Suprapubic skin (tissue), 4 donors: Measurements from ENCODE around the gene GPR50. TPM values are rescaled to one million over a fixed set of nuclear protein-coding genes. Genes with fewer than 3 reads are reported as not detected.

Experiments
- DNase-seq, 2 donors: peaks; one replicate each; pipeline ENCODE4 v3.0.0-alpha.2; 2019; ENCODE audit warnings: low spot score in 2 of 2
- H3K27ac ChIP-seq: fragments of 200-600 bp; sonication (generic); one replicate; pipeline ENCODE4 v1.5.1; 2019
- H3K27me3 ChIP-seq: fragments of 200-600 bp; sonication (generic); one replicate; pipeline ENCODE4 v1.5.1; 2019
- H3K36me3 ChIP-seq: fragments of 200-600 bp; sonication (generic); one replicate; pipeline ENCODE4 v1.5.1; 2019
- H3K4me1 ChIP-seq: fragments of 200-600 bp; sonication (generic); one replicate; pipeline ENCODE4 v1.5.1; 2019
- H3K4me3 ChIP-seq: fragments of 200-600 bp; sonication (generic); one replicate; pipeline ENCODE4 v1.5.1; 2019; ENCODE audit warnings: mild to moderate bottlenecking
- H3K9me3 ChIP-seq: fragments of 200-600 bp; sonication (generic); one replicate; pipeline ENCODE4 v1.5.1; 2019
- CTCF ChIP-seq, 2 donors: fragments of 200-600 bp in 1 of 2; fragments of 450-650 bp in 1 of 2; sonication (generic) in 1 of 2; IDR thresholded peaks; one replicate each; pipeline ENCODE4 v1.5.1; 2016 to 2019; ENCODE audit warnings: antibody characterized with exemption in 2 of 2, mild to moderate bottlenecking in 1 of 2, moderate library complexity in 1 of 2
- EP300 ChIP-seq: sonication (generic); formaldehyde crosslinking; IDR thresholded peaks from one replicate; pipeline ENCODE4 v1.6.1; 2017; ENCODE audit warnings: antibody characterized with exemption
- POLR2A ChIP-seq, 2 donors: fragments of 450-650 bp; IDR thresholded peaks; one replicate each; pipeline ENCODE4 v1.6.1; 2017; ENCODE audit warnings: antibody characterized with exemption in 2 of 2, mild to moderate bottlenecking in 2 of 2, moderate library complexity in 2 of 2
- POLR2AphosphoS5 ChIP-seq, 3 donors: sonication (generic); formaldehyde crosslinking; IDR thresholded peaks; one replicate each; pipeline ENCODE4 v1.6.1; 2017; ENCODE audit warnings: antibody characterized with exemption in 3 of 3
- WGBS: methylation state at CpG from one replicate; pipeline ENCODE4 v1.1.5; 2018; 5-methylcytosine and 5-hydroxymethylcytosine counted together
- total RNA-seq, 4 donors: library from RNA; depleted of rRNA; stranded (reverse); fragments of >200 nt; gene quantifications; one replicate each; pipeline ENCODE4 v1.1.0, GENCODE V29; 2016

Gene GPR50
- total RNA-seq, 4 donors from 2014 or later, result not detected

- no peaks in the 10 kb centered on the region for H3K36me3 ChIP-seq
- H3K27me3 ChIP-seq, result peaks cover 26% of the 10 kb centered on the region
- H3K9me3 ChIP-seq, result no peaks in the 10 kb centered on the region
- no peak for TF ChIP-seq POLR2A (IDR thresholded peaks at IDR 0.05)
- TF ChIP-seq CTCF (IDR thresholded peaks at IDR 0.05), result no peak
- TF ChIP-seq POLR2AphosphoS5 (IDR thresholded peaks at IDR 0.05), result no peak
- no peak for TF ChIP-seq EP300
- 41% methylated on average over 14 of the region's 14 CpGs for WGBS
- no peak for DNase-seq
- no peaks in the 10 kb centered on the region for H3K4me1 ChIP-seq
- no peak overlapping the region for H3K4me3 ChIP-seq
- no peak overlapping the region for H3K27ac ChIP-seq
Observed at GRCh38 chrX:151183912-151184565, 7.7 kb downstream of the GPR50 start.

GRCh38 chrX:151184705-151185104 lies 8.3 kb downstream of the GPR50 start:
- Histone ChIP-seq H3K27ac (no peak overlapping the region), H3K27me3 (peaks cover 19% of the 10 kb centered on the region), H3K9me3 (no peaks in the 10 kb centered on the region), H3K36me3 (no peaks in the 10 kb centered on the region), H3K4me3 (no peak overlapping the region), H3K4me1 (no peaks in the 10 kb centered on the region)
- TF ChIP-seq POLR2A (IDR thresholded peaks at IDR 0.05), result no peak
- no peak for TF ChIP-seq POLR2AphosphoS5 (IDR thresholded peaks at IDR 0.05)
- TF ChIP-seq EP300, result no peak
- no peak for TF ChIP-seq CTCF (IDR thresholded peaks at IDR 0.05)
- WGBS, result 66% methylated on average over 2 of the region's 2 CpGs
- DNase-seq, result no peak

DNA sequence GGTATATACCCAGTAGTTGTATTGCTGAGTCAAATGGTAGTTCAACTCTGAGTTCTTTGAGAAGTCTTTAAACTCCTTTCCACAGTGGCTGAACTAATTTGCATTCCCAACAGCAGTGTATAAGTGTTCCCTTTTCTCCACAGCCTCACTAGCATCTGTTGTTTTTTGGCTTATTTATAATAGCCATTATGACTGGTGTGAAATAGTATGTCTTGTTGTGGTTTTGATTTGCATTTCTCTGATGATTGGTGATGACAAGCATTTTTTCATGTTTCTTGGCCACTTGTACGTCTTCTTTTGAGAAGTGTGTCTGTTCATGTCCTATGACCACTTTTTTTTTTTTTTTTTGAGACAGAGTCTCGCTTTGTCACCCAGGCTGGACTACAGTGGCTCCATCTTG lies 30.5 kb downstream of the GPR50 start:
- Histone ChIP-seq H3K27ac (no peak overlapping the region), H3K9me3 (no peaks in the 10 kb centered on the region), H3K4me1 (no peaks in the 10 kb centered on the region), H3K36me3 (no peaks in the 10 kb centered on the region), H3K27me3 (no peaks in the 10 kb centered on the region), H3K4me3 (no peak overlapping the region)
- DNase-seq, result no peak
- WGBS, result 53% methylated on average over 2 of the region's 2 CpGs
- no peak for TF ChIP-seq EP300
- no peak for TF ChIP-seq CTCF (IDR thresholded peaks at IDR 0.05)
- no peak for TF ChIP-seq POLR2A (IDR thresholded peaks at IDR 0.05)
- TF ChIP-seq POLR2AphosphoS5 (IDR thresholded peaks at IDR 0.05), result no peak

DNA sequence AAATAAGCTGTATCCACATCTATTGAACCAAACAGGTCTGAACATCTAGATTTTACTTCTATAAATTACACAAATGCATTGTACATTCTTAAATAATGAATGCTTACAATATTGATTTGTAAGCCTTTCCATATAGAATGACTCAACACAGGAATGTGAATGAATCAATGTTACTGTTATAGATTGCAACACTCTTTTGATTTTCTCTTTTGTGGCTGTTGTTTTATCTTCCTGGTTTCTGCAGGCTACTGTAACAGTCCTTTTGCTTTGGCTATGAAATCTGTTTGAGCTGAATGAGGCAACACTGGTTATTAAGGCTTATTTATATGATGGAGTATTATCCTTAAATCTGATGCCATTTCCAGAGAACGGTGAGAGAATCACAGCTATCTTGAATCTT lies 49.5 kb downstream of the GPR50 start:
- H3K4me3 ChIP-seq, result no peak overlapping the region
- WGBS, result 58% methylated on average over 1 of the region's 1 CpG
- TF ChIP-seq CTCF (IDR thresholded peaks at IDR 0.05), result no peak
- TF ChIP-seq POLR2AphosphoS5 (IDR thresholded peaks at IDR 0.05), result no peak
- TF ChIP-seq POLR2A (IDR thresholded peaks at IDR 0.05), result no peak
- peaks cover 5% of the 10 kb centered on the region for H3K27me3 ChIP-seq
- H3K4me1 ChIP-seq, result no peaks in the 10 kb centered on the region
- no peaks in the 10 kb centered on the region for H3K36me3 ChIP-seq
- no peak for DNase-seq
- H3K9me3 ChIP-seq, result no peaks in the 10 kb centered on the region
- no peak overlapping the region for H3K27ac ChIP-seq

DNA sequence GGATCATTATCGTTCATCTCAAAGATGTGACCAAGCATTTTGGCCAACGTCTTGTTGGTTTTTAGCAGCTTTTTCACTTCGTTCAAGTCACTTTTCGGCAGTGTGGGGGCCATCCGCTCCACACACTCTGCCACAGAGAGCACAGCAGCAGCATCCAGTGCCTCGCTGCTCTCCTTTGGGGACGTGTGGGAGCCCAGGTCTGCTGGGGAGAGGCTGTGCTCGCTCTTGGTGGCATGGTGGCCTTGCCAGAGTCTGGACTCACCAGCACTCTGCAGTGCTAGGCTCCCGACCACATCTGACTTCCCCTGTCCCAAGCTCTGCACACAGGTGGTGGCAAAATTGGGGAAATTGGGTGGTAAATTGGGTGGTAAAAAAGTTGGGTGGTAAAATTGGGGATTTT lies 50.6 kb downstream of the GPR50 start:
- Histone ChIP-seq H3K36me3 (no peaks in the 10 kb centered on the region), H3K9me3 (no peaks in the 10 kb centered on the region), H3K4me3 (no peak overlapping the region), H3K27me3 (peaks cover 5% of the 10 kb centered on the region), H3K4me1 (no peaks in the 10 kb centered on the region), H3K27ac (no peak overlapping the region)
- TF ChIP-seq POLR2AphosphoS5 (IDR thresholded peaks at IDR 0.05) (no peak), CTCF (IDR thresholded peaks at IDR 0.05) (no peak), EP300 (no peak), POLR2A (IDR thresholded peaks at IDR 0.05) (no peak)
- no peak for DNase-seq
- WGBS, result 82% methylated on average over 9 of the region's 9 CpGs
